PC-9 (cell line): Measurements from ENCODE around the gene OR52W1.

Source experiments
- CTCF ChIP-seq: fragments of 200-600 bp; sonication (generic); conservative IDR thresholded peaks from 2 replicates; pipeline ENCODE4 v1.6.1; 2017; ENCODE audit warnings: mixed run types, antibody characterized with exemption, mild to moderate bottlenecking, moderate library complexity
- EZH2 ChIP-seq: fragments of 200-600 bp; sonication (generic); IDR thresholded peaks from 2 replicates; pipeline ENCODE4 v1.8.0; 2017; ENCODE audit warnings: antibody characterized with exemption, low read depth

GRCh38 chr11:6245536-6245935, 46.5 kb downstream of the OR52W1 start:
- no peak for TF ChIP-seq EZH2
- TF ChIP-seq CTCF, result no peak
